HL-60 (cell line): ENCODE results near the gene TPRN.

Source experiments
- DNase-seq, 2 experiments: peaks; one replicate each; pipeline ENCODE4 v3.0.0-alpha.2; 2010 to 2020; ENCODE audit warnings: low read depth in 1 of 2, low spot score in 1 of 2
- H3K27ac ChIP-seq: fragments of 250-450 bp; sonication (Bioruptor Pico); replicated peaks from 2 replicates; pipeline ENCODE4 v1.5.1; 2020; ENCODE audit warnings: mild to moderate bottlenecking, moderate library complexity
- H3K27me3 ChIP-seq: fragments of 250-450 bp; sonication (Bioruptor Pico); 2 replicates; pipeline ENCODE4 v1.5.1; 2021; ENCODE audit warnings: mild to moderate bottlenecking, moderate library complexity; ENCODE audit not compliant: insufficient read depth, poor library complexity, severe bottlenecking
- H3K4me3 ChIP-seq: replicated peaks from 2 replicates; pipeline ENCODE4 v1.5.1; 2011; ENCODE audit warnings: mild to moderate bottlenecking, control low read depth, low read length; ENCODE audit not compliant: insufficient read depth
- GABPA ChIP-seq: IDR thresholded peaks from 2 replicates; pipeline ENCODE4 v1.6.1; 2012; ENCODE audit warnings: low read depth
- POLR2AphosphoS5 ChIP-seq: IDR thresholded peaks from 2 replicates; pipeline ENCODE4 v1.6.1; 2012; ENCODE audit warnings: low read depth
- SPI1 ChIP-seq: IDR thresholded peaks from 2 replicates; pipeline ENCODE4 v1.6.1; 2012; ENCODE audit warnings: low read depth, mild to moderate bottlenecking, borderline replicate concordance
- TF ChIP-seq, protein P1 (sequence below): IDR thresholded peaks from one replicate; pipeline ENCODE4 v1.5.1; 2011; ENCODE audit warnings: low read length, control low read depth, inconsistent platforms; ENCODE audit not compliant: insufficient read depth
- TF ChIP-seq, protein P2 (sequence below): IDR thresholded peaks from 2 replicates; pipeline ENCODE4 v1.6.1; 2012; ENCODE audit warnings: low read depth; ENCODE audit not compliant: insufficient replicate concordance

Gene TPRN

DNA sequence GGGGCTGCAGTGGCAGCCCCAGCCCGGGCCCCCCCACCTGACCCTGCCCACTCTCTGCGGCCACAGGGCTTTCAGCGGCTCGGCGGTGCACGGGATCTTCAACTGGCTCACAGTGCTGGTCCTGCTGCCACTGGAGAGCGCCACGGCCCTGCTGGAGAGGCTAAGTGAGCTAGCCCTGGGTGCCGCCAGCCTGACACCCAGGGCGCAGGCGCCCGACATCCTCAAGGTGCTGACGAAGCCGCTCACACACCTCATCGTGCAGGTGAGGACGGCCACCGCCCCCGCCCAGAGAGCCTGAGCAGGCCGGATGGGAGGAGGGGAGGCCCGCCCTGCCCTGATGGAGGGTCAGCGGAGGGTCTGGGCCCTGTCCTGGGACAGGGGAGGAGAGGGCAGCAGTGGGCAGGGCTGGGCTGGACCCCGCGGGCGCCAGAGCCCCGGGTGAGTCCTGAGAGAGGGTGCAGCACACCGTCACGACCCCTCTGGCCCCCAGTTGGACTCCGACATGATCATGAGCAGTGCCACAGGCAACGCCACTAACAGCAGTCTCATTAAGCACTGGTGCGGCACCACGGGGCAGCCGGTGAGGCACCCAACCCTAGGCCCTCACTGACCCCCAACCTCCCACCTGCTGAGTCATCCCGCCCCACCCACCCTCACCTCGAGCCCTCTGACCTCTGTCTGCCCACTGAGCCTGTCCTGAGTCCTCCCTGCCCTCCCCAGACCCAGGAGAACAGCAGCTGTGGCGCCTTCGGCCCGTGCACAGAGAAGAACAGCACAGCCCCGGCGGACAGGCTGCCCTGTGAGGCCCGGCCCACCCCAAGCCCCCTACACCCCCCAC, 32.8 kb upstream of the TPRN start:
- Histone ChIP-seq H3K27me3 (peaks cover 14% of the 10 kb centered on the region), H3K27ac (no peak overlapping the region), H3K4me3 (no peak overlapping the region)
- DNase-seq = no peak
- TF ChIP-seq, protein P1, sequence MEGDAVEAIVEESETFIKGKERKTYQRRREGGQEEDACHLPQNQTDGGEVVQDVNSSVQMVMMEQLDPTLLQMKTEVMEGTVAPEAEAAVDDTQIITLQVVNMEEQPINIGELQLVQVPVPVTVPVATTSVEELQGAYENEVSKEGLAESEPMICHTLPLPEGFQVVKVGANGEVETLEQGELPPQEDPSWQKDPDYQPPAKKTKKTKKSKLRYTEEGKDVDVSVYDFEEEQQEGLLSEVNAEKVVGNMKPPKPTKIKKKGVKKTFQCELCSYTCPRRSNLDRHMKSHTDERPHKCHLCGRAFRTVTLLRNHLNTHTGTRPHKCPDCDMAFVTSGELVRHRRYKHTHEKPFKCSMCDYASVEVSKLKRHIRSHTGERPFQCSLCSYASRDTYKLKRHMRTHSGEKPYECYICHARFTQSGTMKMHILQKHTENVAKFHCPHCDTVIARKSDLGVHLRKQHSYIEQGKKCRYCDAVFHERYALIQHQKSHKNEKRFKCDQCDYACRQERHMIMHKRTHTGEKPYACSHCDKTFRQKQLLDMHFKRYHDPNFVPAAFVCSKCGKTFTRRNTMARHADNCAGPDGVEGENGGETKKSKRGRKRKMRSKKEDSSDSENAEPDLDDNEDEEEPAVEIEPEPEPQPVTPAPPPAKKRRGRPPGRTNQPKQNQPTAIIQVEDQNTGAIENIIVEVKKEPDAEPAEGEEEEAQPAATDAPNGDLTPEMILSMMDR = no peak
- TF ChIP-seq GABPA = no peak
- TF ChIP-seq, protein P2, sequence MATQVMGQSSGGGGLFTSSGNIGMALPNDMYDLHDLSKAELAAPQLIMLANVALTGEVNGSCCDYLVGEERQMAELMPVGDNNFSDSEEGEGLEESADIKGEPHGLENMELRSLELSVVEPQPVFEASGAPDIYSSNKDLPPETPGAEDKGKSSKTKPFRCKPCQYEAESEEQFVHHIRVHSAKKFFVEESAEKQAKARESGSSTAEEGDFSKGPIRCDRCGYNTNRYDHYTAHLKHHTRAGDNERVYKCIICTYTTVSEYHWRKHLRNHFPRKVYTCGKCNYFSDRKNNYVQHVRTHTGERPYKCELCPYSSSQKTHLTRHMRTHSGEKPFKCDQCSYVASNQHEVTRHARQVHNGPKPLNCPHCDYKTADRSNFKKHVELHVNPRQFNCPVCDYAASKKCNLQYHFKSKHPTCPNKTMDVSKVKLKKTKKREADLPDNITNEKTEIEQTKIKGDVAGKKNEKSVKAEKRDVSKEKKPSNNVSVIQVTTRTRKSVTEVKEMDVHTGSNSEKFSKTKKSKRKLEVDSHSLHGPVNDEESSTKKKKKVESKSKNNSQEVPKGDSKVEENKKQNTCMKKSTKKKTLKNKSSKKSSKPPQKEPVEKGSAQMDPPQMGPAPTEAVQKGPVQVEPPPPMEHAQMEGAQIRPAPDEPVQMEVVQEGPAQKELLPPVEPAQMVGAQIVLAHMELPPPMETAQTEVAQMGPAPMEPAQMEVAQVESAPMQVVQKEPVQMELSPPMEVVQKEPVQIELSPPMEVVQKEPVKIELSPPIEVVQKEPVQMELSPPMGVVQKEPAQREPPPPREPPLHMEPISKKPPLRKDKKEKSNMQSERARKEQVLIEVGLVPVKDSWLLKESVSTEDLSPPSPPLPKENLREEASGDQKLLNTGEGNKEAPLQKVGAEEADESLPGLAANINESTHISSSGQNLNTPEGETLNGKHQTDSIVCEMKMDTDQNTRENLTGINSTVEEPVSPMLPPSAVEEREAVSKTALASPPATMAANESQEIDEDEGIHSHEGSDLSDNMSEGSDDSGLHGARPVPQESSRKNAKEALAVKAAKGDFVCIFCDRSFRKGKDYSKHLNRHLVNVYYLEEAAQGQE = no peak
- no peak for TF ChIP-seq SPI1
- no peak for TF ChIP-seq POLR2AphosphoS5

DNA sequence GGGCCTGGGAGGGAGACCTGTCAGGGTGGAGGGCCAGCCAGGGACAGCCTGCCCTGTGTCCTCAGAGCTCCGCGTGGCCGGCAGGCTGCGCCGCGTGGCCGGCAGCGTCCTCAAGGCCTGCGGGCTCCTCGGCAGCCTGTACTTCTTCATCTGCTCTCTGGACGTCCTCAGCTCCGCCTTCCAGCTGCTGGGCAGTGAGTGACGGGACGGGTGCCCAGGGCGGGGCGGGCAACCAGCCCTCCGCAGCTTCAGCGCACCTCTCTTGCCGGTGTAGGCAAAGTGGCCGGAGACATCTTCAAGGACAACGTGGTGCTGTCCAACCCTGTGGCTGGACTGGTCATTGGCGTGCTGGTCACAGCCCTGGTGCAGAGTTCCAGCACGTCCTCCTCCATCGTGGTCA, 32.0 kb upstream of the TPRN start:
- H3K27me3 ChIP-seq = peaks cover 14% of the 10 kb centered on the region
- TF ChIP-seq, protein P2 = no peak
- TF ChIP-seq GABPA = no peak
- TF ChIP-seq, protein P1 = no peak
- no peak for TF ChIP-seq SPI1
- no peak for TF ChIP-seq POLR2AphosphoS5
- no peak for DNase-seq
- no peak overlapping the region for H3K4me3 ChIP-seq
- no peak overlapping the region for H3K27ac ChIP-seq

DNA sequence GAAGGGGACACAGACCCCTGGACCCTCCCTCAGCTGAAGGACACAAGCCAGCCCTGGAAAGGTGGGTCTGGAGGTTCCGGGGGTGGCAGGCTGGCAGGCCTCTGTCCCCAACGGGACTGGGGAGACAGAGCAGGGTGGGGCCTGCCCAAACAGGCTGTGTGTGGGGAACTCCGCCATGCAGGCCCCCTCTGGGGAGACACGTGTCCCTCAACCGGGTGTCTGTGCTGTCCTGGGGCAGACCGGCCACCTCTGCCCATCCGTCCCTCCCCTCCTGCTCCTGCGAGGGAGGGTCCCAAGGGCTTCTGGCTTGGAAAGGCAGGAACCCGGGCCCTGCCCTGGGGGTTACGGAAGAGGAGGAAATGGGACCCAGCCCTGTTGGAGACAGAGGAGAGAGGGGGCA, 31.6 kb upstream of the TPRN start:
- no peak for DNase-seq
- Histone ChIP-seq H3K4me3 (no peak overlapping the region), H3K27ac (no peak overlapping the region), H3K27me3 (peaks cover 14% of the 10 kb centered on the region)
- TF ChIP-seq SPI1 (no peak), POLR2AphosphoS5 (no peak)
- TF ChIP-seq, protein P1 = no peak
